GM18502 (cell line): ENCODE data around the gene ENPP1.

Source experiments
- ATAC-seq: cut with Tn5 transposase; IDR thresholded peaks from one replicate; pipeline ENCODE4 v1.9.1; 2021; ENCODE audit warnings: mild to moderate bottlenecking; ENCODE audit not compliant: unreplicated experiment, poor library complexity

Gene ENPP1

DNA sequence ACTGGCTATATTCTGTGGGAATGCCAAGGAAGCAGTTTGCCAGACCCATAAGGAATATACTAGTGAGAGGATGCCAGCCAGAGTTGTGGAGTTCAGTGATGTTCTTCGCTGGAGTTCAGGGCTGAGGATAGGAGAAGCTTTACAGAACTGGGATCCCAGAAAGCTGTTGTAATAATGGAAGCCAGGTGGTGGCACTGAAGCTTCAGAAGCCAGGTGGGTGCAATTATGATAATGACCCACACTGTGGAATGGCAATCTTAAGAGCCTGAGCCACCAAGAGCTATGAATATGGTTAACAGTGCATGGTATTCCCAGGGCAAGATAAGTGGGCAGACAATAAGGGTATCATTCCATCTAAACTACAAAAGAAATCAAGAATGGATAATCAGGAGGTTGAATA, 25.1 kb upstream of the ENPP1 start:
- no peak for ATAC-seq

DNA sequence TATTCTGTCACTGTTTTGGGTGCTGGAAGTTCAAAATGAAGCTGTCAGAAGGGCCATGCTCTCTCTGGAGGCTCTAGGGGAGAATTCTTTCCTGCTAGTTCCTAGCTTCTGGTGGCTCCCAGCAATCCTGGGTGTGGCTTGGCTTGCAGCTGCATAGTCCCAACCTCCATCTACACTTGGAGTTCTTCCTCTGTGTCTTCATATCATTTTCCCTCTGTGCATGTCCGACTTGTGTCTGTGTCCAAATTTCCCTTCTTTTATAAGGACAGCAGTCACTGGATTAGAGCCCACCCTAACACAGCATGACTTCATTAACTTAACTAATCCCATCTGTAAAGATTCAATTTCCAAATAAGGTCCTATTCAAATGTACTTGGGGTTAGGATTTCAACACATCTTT, 23.3 kb upstream of the ENPP1 start:
- ATAC-seq: no peak

DNA sequence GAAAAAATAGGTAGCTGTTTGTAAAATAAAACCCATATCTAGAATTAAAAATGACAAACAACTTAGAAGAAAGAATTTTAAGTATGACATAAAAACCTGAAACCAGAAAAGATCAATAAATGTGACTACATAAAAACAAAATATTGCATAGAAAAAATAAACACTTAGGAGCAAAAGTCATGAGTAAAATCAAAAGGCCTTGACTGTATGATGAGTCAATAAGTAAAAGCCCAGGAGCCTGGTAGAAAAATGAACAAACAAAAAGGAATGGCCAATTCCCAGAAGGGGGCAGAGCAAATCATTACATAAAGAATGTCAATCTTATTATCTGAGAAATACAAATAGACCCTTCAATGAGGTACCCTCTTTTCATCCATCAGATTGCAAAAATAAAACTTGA, 20.7 kb upstream of the ENPP1 start:
- ATAC-seq: no peak

DNA sequence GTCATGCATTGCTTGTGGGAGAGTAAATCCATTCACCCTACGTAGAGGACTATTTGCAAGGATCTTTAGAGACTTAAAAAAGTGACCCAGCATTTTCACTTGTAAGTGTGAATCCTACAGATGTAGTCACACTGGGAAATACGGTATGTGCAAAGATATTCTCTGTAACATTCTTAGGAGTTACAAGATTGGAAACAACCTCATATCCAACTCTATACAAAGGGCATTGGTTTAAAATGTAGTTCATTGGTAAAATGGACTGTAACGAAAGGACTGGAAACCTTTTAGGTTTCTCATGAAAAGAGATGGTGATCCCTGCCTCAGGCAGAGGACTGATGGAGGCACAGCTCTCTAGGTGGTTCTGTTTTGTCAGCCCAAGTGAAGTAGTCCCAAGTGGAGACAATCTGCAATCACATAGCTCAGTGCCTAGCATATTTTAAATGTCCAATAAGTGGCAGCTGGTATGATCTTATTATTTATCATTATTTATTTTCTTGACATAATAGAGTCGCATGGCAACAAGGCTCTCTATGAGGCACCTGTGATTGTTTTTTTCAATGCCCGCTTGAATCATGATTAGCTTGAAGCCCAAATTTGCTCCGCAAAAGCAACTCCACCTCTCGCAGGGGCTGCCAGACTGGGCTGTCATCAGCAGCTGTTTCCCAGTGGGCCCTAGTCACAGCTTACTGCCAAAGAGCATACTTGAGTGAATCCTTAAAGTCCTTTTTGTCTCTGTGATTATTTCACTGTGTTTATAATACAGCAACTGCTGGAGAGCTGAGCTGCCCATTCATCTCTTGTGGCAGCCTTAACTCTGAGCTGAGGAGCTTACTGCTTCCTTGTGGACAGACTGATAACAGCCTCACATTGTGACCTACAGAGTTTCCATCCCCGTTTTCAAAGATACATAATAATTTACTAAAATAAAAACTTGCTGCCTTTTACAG, 19.8 kb upstream of the ENPP1 start:
- no peak for ATAC-seq

DNA sequence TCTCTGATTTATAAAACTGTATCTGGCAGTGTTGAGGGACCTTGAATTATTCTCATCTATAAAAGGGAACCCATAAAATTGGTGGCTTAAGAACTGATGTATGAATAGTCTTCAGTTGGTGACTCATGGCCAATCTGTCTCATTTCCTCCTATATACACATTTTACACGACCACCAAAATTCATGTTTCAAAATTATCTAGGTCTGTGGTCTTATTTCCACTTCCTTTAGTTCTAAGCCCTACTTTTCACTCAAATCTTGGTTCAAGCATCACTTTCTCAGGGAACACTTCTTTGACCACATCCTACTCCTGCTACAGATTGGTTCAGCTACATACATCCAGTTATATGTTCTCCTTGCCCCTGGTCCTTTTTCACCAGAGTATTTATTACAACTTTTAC, 18.6 kb upstream of the ENPP1 start:
- no peak for ATAC-seq

- no peak for ATAC-seq
Observed at GRCh38 chr6:131791476-131791875, 16.3 kb upstream of the ENPP1 start.

DNA sequence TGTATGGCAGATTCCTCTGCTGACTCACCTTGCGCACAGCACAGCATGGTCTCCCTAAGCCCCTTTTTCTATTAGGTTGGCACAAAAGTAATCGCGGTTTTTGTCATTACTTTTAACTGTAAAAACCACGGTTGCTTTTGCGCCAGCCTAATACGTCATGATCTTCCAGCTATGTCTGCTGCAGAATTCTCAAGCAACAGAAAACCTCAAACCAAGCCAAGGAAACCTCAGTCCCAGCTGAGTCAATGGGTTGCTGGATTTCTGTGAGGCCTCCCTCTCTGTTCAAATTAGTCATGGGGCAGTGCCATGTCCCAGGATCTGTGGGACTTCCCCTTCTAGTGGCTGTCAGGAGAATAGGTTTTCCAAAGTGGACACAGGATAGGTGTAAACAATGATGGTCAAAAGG, 15.7 kb upstream of the ENPP1 start:
- no peak for ATAC-seq

DNA sequence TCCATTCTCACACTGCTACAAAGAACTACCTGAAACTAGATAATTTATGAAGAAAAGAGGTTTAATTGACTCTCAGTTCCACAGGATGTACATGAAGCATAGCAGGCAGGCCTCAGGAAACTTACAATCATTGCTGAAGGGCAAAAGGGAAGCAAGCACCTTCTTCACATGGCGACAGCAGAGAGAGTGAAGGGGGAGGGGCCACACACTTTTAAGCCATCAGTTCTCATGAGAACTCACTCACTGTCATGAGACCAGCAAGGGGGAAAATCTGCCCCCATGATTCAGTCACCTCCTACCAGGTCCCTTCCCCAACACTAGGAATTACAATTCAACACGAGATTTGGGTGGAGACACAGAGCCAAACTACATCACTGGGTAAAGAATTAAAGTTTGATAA, 12.5 kb upstream of the ENPP1 start:
- ATAC-seq: no peak

DNA sequence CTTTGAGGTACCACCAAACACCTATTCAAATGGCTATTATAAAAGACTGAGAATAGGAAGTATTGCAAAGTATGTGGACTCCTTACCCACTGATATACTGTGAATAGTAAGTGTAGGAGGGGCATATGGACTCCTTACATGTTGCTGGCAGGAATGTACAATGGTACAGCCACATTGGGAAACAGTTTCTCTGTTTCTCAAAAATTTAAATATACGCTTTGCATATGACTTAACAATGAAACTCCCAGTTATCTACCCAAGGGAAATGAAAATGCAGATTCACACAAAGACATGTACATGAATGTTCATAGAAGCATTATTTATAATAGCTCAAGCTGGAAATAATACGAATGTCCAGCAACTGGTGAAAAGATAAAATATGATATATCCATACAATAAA, 5.5 kb upstream of the ENPP1 start:
- no peak for ATAC-seq

DNA sequence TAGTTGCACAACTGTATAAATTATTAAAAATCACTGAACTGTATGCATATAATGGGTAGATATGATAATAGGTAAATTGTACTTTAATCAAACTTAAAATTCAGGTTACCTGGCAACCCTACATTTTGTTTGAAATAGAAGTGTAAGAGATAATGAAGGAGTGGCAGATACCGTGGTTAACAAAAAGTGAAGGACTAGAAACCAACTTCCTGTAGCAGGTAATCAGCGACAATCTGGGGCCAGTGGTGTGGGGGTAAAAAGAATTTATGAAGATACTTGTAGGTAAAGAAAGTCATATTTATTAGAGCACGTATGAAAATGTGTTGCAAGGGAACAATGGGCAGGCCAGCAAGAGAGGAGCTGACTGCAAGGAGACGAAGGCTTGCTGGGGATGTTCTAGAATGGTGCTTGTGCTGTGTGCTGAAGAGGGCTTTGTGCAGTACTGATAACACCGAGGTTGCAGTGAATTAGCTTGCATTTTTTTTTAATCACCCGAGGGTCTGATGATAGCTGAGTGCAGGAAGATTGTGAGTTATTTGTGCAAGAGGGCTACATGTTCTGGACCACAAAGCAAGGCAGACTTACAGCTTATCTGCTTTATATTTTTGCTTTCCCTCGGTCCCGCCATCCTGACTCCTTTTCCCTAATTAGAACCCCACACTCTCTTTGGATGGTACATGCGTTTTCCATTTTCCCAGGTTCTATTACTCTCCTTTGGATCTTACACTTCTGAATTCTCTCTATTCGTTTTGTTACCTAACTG, 4.6 kb upstream of the ENPP1 start:
- no peak for ATAC-seq

GRCh38 chr6:131804131-131804530, 3.7 kb upstream of the ENPP1 start:
- no peak for ATAC-seq

DNA sequence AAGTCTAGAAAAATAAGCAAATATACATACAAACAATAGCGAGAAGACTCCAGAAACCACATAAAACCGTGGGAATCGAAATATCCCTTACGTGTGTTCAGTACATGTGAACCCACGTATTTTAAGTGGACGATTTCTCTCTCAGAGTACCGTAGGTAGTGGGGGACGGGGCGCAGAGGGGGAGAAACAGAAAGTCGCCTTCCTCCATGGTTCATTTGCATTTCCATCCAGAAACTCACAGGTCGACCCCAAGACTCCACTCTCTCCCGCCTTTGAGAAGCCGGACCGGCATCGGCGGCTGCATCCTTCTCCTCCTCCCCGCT, 538 bp upstream of the ENPP1 start:
- no peak for ATAC-seq

DNA sequence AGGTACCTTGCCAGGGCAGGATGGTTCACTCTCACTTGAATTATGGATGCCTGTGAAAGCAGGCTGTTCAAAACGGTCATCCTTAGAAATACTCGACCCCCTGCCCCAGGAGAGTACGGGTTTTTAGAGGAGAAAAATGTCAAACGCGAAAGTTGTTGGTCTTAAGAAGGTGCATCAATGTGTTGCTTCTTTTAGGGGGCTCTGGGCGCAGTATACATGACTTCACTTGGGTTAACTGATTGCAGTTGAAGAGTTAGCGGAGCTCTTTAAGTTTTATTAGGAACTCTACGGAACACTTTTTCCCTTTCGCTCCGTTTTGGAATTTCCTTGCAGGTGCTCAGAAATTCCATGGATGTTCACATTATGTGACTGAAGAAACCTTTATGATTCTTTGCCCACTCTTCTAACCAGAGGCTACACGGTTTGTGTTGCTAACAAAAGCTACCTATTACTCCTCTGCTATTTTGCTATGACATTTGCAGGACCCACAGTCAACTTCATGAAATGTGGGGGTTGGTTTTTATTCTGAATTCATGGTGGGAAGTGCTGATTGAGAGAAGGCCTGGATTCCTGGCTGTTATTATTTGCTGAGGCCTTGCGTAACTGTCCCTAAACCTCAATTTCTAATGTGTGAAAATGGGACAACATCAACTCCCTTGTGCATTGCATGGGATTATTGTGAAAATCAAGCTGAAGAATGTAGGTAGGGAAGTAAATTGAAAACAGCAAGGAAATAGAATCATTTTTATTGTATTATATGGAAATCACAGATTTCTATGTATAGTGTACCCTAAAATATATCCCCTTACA, 845 bp downstream of the ENPP1 start:
- no peak for ATAC-seq

GRCh38 chr6:131811500-131811899, 3.7 kb downstream of the ENPP1 start:
- no peak for ATAC-seq

DNA sequence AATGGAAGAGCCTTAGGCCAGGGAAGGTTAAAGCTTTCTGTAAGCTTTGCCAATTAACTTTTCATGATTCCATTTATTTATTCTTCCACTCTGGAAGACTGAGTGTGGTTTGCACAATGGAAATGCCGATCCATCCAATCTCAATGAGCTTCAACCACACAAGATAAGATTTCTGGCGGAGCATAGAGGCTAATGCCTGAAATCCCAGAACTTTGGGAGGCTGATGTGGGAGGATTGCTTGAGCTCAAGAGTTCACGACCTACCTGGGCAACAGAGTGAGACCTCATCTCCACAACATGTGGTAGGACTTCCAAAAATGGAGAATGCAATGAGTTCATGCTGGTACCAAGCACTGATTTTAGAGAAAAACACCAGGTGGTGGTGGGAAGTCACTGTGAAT, 6.2 kb downstream of the ENPP1 start:
- no peak for ATAC-seq

GRCh38 chr6:131816869-131817268, 9.0 kb downstream of the ENPP1 start:
- ATAC-seq: no peak

- peak; percentile 83 for ATAC-seq
Observed at GRCh38 chr6:131819572-131820124, 11.8 kb downstream of the ENPP1 start.

- ATAC-seq: no peak
Observed at GRCh38 chr6:131821010-131821807, 13.4 kb downstream of the ENPP1 start.

- no peak for ATAC-seq
Observed at GRCh38 chr6:131822119-131822518, 14.3 kb downstream of the ENPP1 start.
